H1 (cell line): ENCODE results near the gene AAR2.

Experiments
- POLR2A ChIP-seq, 2 experiments: IDR thresholded peaks; 1 replicate in 1 of 2; 2 replicates in 1 of 2; pipeline ENCODE4 v1.6.1; 2011; ENCODE audit warnings: low read depth in 2 of 2, low read length in 2 of 2, mild to moderate bottlenecking in 2 of 2; ENCODE audit errors: control extremely low read depth in 1 of 2
- POLR2AphosphoS5 ChIP-seq: IDR thresholded peaks from 2 replicates; pipeline ENCODE4 v1.6.1; 2011; ENCODE audit warnings: low read depth, low read length
- RXRA ChIP-seq: IDR thresholded peaks from 2 replicates; pipeline ENCODE4 v1.6.1; 2011; ENCODE audit warnings: low read depth, mild to moderate bottlenecking, low read length, moderate library complexity; ENCODE audit not compliant: insufficient read depth
- TF ChIP-seq, protein P1 (sequence below), 3 experiments: IDR thresholded peaks; 1 replicate in 2 of 3; 2 replicates in 1 of 3; pipeline versions ENCODE4 v1.5.1 to v1.6.1; 2011; ENCODE audit warnings: low read length in 3 of 3, mild to moderate bottlenecking in 3 of 3, inconsistent platforms in 2 of 3, low read depth in 1 of 3, moderate library complexity in 1 of 3; ENCODE audit not compliant: insufficient read depth in 1 of 3; ENCODE audit errors: control extremely low read depth in 1 of 3

DNA sequence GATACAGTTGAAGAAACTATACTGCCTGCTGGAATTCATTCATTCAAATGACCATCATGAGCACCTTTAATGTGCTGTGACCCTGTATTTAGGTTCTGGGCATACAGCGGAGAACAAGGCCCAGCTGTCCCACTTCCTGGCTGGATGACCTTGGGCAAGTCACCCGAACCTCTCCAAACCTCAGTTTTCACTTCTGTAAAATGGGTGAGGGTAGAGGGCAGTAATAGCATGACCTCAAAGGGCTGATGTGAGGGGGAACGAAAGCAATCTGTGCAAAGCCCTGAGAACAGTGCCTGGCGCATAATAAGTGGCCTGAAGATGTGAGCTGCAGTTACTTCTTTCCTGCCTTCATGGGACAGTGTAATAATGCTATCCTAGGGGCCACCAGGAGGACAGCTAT lies 20.5 kb upstream of the AAR2 start:
- TF ChIP-seq RXRA (no peak), POLR2AphosphoS5 (no peak), POLR2A (IDR thresholded peaks at IDR 0.05; ENCODE audit: control extremely low read depth in 1 of 2, low read depth in 2 of 2, low read length in 2 of 2) (no peak)
- TF ChIP-seq, protein P1, sequence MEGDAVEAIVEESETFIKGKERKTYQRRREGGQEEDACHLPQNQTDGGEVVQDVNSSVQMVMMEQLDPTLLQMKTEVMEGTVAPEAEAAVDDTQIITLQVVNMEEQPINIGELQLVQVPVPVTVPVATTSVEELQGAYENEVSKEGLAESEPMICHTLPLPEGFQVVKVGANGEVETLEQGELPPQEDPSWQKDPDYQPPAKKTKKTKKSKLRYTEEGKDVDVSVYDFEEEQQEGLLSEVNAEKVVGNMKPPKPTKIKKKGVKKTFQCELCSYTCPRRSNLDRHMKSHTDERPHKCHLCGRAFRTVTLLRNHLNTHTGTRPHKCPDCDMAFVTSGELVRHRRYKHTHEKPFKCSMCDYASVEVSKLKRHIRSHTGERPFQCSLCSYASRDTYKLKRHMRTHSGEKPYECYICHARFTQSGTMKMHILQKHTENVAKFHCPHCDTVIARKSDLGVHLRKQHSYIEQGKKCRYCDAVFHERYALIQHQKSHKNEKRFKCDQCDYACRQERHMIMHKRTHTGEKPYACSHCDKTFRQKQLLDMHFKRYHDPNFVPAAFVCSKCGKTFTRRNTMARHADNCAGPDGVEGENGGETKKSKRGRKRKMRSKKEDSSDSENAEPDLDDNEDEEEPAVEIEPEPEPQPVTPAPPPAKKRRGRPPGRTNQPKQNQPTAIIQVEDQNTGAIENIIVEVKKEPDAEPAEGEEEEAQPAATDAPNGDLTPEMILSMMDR (IDR thresholded peaks at IDR 0.05; ENCODE audit: control extremely low read depth in 1 of 3, insufficient read depth in 1 of 3, low read depth in 1 of 3, low read length in 3 of 3) = no peak
